ENCODE results near the gene TTLL8. TPM values are rescaled to one million over a fixed set of nuclear protein-coding genes. Genes with fewer than 3 reads are reported as not detected.
A peak's percentile ranks its signal among the peaks of the same experiment; 100 is the strongest.

The TTLL8 gene
- not detected for total RNA-seq

DNA sequence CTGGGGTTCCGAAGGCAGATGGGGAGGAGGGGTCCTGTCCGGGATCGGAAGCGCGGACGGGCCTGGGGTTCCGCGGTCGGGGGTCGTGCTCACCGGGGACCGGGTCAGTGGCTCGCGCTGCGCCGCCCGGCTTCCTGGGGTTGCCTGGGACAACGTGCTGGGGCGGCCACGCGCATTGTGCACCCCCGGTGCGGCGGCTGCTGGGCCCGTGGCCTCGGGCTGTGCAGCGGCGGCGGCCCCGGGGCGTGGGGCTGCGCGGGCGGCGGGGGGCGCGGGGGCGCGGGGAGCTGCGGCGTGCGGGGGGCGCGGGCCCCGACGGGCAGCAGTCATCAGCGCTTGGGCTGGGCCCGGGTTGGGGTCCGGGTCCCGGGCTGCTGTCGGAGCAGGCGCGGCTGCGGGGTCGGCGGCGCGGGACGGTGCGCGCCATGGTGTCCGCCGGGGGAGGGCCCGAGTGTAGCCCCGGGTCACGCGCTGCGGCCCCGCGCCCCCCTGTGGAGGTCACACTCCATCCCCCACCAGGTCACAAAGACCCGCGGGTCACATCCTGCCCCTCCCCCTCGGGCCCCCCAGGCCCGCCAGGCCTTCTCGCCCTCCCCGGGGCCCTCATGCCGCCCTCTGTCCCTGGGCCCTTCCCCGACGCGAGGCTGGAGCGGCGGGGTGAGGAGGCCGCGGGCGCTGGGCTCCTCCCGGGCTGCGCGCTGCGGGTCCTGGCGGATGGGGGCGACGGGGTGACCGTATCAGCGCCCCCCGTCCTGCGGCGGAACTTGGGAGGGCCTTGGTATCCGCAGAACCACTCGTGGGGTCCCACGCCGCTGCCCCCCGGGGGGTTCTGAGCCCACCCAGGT lies at the start of gene TTLL8:
TTLL8 (minus strand) TSS at position 238 of the 845 bp plus-strand sequence.
- intact Hi-C loops (cut with DNase I; ENCODE audit: low total_unique reads) = no loop called here
- WGBS, 2 donors = 13 to 20% methylated on average over 20 to 82 of the region's 102 CpGs

DNA sequence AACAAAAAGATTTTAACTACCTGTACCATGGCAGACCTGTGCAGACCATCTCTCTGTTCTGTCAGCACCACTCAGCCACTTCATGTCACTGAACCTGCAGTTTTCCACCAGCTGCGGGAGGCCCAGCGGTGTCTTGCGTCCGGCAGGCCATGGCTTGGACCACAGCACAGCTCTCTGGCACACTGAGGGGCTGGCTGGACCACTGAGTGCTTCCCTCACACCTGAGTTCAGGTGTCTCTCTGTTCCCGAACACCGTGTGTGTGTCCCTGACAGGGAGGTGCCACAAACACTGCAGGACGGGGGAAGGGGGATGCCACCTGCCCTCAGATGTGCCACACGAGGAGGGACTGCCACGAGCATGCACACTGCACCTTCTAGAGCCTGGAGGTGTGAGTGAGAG lies 49.4 kb upstream of the TTLL8 start:
- 81 to 94% methylated on average over 9 of the region's 9 CpGs for whole genome bisulfite sequencing, 2 donors
- intact Hi-C loops (cut with DNase I; ENCODE audit: low total_unique reads) = no loop called here
- DNase-seq (ENCODE audit: low spot score in 2 of 2) = peak in 1 of 2 donors; percentile 70
- no peak for TF ChIP-seq POLR2A (IDR thresholded peaks at IDR 0.05)
- TF ChIP-seq, protein P1, sequence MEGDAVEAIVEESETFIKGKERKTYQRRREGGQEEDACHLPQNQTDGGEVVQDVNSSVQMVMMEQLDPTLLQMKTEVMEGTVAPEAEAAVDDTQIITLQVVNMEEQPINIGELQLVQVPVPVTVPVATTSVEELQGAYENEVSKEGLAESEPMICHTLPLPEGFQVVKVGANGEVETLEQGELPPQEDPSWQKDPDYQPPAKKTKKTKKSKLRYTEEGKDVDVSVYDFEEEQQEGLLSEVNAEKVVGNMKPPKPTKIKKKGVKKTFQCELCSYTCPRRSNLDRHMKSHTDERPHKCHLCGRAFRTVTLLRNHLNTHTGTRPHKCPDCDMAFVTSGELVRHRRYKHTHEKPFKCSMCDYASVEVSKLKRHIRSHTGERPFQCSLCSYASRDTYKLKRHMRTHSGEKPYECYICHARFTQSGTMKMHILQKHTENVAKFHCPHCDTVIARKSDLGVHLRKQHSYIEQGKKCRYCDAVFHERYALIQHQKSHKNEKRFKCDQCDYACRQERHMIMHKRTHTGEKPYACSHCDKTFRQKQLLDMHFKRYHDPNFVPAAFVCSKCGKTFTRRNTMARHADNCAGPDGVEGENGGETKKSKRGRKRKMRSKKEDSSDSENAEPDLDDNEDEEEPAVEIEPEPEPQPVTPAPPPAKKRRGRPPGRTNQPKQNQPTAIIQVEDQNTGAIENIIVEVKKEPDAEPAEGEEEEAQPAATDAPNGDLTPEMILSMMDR (IDR thresholded peaks at IDR 0.05) = no peak
- no peak overlapping the region for H3K4me3 ChIP-seq (ENCODE audit: low read depth, poor library complexity, severe bottlenecking)

More for the DNA sequence above, at the start of gene TTLL8:
- TF ChIP-seq POLR2A (IDR thresholded peaks at IDR 0.05) = no peak
- TF ChIP-seq, protein P1 (IDR thresholded peaks at IDR 0.05) = no peak
- DNase-seq (ENCODE audit: low spot score in 2 of 2) = no peak
- H3K4me3 ChIP-seq (ENCODE audit: low read depth, poor library complexity, severe bottlenecking) = no peak within 1 kb of the TSS

DNA sequence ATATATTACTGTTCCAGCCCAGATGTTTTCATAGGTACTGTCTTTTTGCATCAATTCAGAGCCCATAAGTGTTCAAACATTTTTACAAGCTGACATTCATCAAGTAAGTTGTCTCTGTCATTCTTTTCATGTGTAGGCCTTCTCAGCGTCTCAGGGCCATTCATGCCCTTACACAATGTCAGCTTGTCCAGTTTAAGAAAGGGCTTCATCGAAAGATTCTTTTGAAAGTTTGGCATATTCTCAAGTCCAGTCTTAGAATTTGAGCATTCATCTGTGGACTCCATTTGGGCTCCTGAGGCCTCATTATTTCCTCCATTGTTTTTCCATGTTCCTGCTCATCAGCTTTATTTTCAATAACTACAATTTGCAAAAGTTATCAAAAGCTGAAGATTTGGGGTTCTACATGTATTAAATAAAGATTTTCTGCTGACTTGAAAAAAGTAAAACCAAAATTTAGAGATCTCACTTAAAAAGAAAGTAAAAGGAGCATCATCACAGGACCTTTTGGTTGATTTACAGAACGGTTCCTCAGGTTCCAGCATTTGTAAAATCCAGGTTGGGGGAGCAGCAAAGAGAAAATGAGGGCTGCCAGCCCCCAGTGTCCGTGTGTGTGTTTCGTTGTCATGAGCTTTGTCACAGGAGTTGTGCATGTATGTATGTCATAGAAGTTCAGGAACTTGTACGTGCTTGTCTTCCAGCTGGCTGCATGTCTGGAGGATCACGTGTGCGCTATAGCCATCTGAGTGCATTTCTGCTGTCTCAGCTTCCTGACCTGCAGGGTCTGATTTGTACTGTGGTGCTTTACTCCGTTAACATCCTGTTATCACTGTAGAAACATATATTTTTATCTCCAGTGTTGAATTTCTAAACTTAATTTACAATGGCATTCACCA lies 47.4 kb upstream of the TTLL8 start:
- DNase-seq (ENCODE audit: low spot score in 2 of 2) = peak in 1 of 2 donors; percentile 38
- H3K4me3 ChIP-seq (ENCODE audit: low read depth, poor library complexity, severe bottlenecking) = no peak overlapping the region
- WGBS, 2 donors = 29 to 38% methylated on average over 9 of the region's 9 CpGs
- intact Hi-C loops (cut with DNase I; ENCODE audit: low total_unique reads) = no loop called here
- TF ChIP-seq, protein P1 (IDR thresholded peaks at IDR 0.05) = no peak
- no peak for TF ChIP-seq POLR2A (IDR thresholded peaks at IDR 0.05)

DNA sequence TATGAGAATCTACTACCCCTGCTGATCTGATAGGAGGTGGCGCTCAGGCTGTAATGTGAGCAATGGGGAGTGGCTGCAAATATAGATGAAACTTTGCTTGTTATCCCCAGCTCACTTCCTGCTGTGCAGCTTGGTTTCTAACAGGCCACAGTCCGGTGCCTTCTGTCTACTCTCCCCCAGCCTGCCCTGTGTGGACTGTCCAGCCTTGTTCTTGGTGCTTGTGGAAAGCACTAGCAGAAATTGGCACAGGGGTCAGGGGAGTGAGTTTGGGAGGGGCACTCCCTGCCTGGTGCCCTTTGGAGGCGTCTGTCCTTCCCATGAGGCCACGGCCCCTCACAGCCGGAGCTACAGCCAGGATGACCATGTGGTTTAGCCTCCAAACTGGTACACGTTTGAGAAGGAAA lies 46.0 kb upstream of the TTLL8 start:
- DNase-seq (ENCODE audit: low spot score in 2 of 2) = no peak
- no peak overlapping the region for H3K4me3 ChIP-seq (ENCODE audit: low read depth, poor library complexity, severe bottlenecking)
- whole genome bisulfite sequencing, 2 donors = 76 to 81% methylated on average over 6 of the region's 6 CpGs
- intact Hi-C loops (cut with DNase I; ENCODE audit: low total_unique reads) = no loop called here
- TF ChIP-seq, protein P1 (IDR thresholded peaks at IDR 0.05) = no peak
- no peak for TF ChIP-seq POLR2A (IDR thresholded peaks at IDR 0.05)

DNA sequence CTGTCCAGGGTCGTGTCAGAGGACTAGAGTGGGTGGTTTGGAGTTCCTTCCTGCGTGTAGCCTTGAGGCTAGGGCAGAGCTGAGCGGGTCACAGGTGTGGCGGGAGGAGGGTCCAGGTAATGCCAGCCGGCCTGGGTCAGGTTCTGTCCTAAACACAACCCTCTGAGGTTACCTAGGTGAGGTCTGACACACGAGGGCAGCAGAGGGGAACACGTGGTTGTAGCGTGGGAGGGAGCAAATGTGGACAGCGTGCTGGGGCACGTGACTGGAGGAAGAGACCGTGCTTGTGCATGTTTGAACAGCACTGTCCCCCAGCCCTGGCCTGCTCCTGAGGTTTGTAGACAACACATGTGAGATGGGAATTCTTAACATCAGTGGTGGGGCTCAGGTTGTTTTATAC lies 44.8 kb upstream of the TTLL8 start:
- no peak for DNase-seq (ENCODE audit: low spot score in 2 of 2)
- WGBS, 2 donors = 42 to 46% methylated on average over 11 of the region's 11 CpGs
- TF ChIP-seq POLR2A (IDR thresholded peaks at IDR 0.05) = no peak
- TF ChIP-seq, protein P1 (IDR thresholded peaks at IDR 0.05) = no peak
- no peak overlapping the region for H3K4me3 ChIP-seq (ENCODE audit: low read depth, poor library complexity, severe bottlenecking)
- intact Hi-C loops (cut with DNase I; ENCODE audit: low total_unique reads) = no loop called here

Data from lower leg skin (tissue), 4 donors.